Fibroblast of villous mesenchyme (primary cell): Measurements from ENCODE around the gene NPHP3. TPM values are rescaled to one million over a fixed set of nuclear protein-coding genes. Genes with fewer than 3 reads are reported as not detected.
"Not testable (repeated sequence)": the region's sequence is repeated elsewhere in the genome, so short reads cannot be mapped to it uniquely, and the experiment has no call there.

Experiments used
- DNase-seq: peaks from one replicate; pipeline ENCODE4 v3.0.0-alpha.2; 2010; ENCODE audit warnings: low read depth
- H3K4me3 ChIP-seq: 2 replicates; pipeline ENCODE4 v1.5.1; 2011; ENCODE audit warnings: low read depth, mild to moderate bottlenecking, low read length
- CTCF ChIP-seq: IDR thresholded peaks from 2 replicates; pipeline ENCODE4 v1.5.1; 2012; ENCODE audit warnings: low read depth, mild to moderate bottlenecking, low read length; ENCODE audit not compliant: insufficient read depth
- total RNA-seq: library from RNA; depleted of rRNA; stranded (reverse); fragments of >200 nt; gene quantifications from 2 replicates; pipeline ENCODE4 v1.2.3, GENCODE V29; 2012

NPHP3 gene
- 36.3 and 37.0 TPM in 2 replicates for total RNA-seq

GRCh38 chr3:132722165-132723023 is at the start of gene NPHP3:
Gene NPHP3, minus strand, starts transcription at chr3:132722409. Its CDS starts 54 bp downstream, at chr3:132722355.
- DNase-seq: peak; percentile 98
- H3K4me3 ChIP-seq: peak within 1 kb of the TSS; percentile 78
- TF ChIP-seq CTCF: no peak

GRCh38 chr3:132758740-132759139 is 36.5 kb upstream of the NPHP3 start:
- H3K4me3 ChIP-seq: no peak overlapping the region
- TF ChIP-seq CTCF: no peak
- DNase-seq: no peak

GRCh38 chr3:132756108-132756650 is 34.0 kb upstream of the NPHP3 start:
- TF ChIP-seq CTCF: no peak
- no peak for DNase-seq
- no peak overlapping the region for H3K4me3 ChIP-seq

GRCh38 chr3:132753946-132754345 is 31.7 kb upstream of the NPHP3 start:
- H3K4me3 ChIP-seq: no peak overlapping the region
- TF ChIP-seq CTCF: no peak
- no peak for DNase-seq

GRCh38 chr3:132749786-132750185 is 27.6 kb upstream of the NPHP3 start:
- TF ChIP-seq CTCF: no peak
- H3K4me3 ChIP-seq: no peak overlapping the region
- DNase-seq: no peak

- H3K4me3 ChIP-seq: not testable (repeated sequence)
Measured at GRCh38 chr3:132746720-132747119, 24.5 kb upstream of the NPHP3 start.

GRCh38 chr3:132738314-132738713 is 16.1 kb upstream of the NPHP3 start:
- DNase-seq: no peak
- no peak overlapping the region for H3K4me3 ChIP-seq
- no peak for TF ChIP-seq CTCF

More at GRCh38 chr3:132746720-132747119, 24.5 kb upstream of the NPHP3 start:
- DNase-seq: not testable (repeated sequence)
